HEK293 (cell line): ENCODE data around the gene BOD1.
A peak's percentile ranks its signal among the peaks of the same experiment; 100 is the strongest.

Experiments used
- CTCF ChIA-PET: fragments of 350-600 bp; formaldehyde crosslinking; extraction: SDS; loops from one replicate; lab custom pipeline; 2021; ENCODE audit warnings: antibody characterized with exemption; lab: Yijun Ruan, JAX
- POLR2A ChIA-PET: fragments of 300-600 bp; formaldehyde crosslinking; extraction: SDS; loops from one replicate; lab custom pipeline; 2020; ENCODE audit warnings: antibody characterized with exemption, inconsistent platforms; lab: Yijun Ruan, JAX
- H3K27ac ChIP-seq: fragments of 200-500 bp; sonication (Bioruptor generic); 2 replicates; pipeline ENCODE4 v1.5.1; 2014; ENCODE audit warnings: low read depth, low read length, control low read depth, inconsistent platforms; ENCODE audit errors: extremely low read depth
- H3K36me3 ChIP-seq, 2 experiments: fragments of 200-500 bp in 1 of 2; sonication (Bioruptor generic) in 1 of 2; 1 replicate in 1 of 2; 2 replicates in 1 of 2; pipeline ENCODE4 v1.5.1; 2014 to 2017; ENCODE audit warnings: inconsistent platforms in 2 of 2, low read length in 2 of 2; ENCODE audit not compliant: control insufficient read depth in 2 of 2, insufficient read depth in 1 of 2
- H3K4me1 ChIP-seq: fragments of 200-500 bp; sonication (Bioruptor generic); 2 replicates; pipeline ENCODE4 v1.5.1; 2014; ENCODE audit warnings: mild to moderate bottlenecking, low read length, inconsistent platforms; ENCODE audit not compliant: control insufficient read depth, insufficient read depth
- H3K4me3 ChIP-seq: 2 replicates; pipeline ENCODE4 v1.5.1; 2011; ENCODE audit warnings: low read depth, mild to moderate bottlenecking, control low read depth, low read length, moderate library complexity
- H3K9me3 ChIP-seq: fragments of 200-500 bp; sonication (Bioruptor generic); 2 replicates; pipeline ENCODE4 v1.5.1; 2014; ENCODE audit warnings: low read depth, low read length, inconsistent platforms; ENCODE audit not compliant: control insufficient read depth, insufficient read depth
- GLIS1 ChIP-seq: fragments of 450-650 bp; formaldehyde crosslinking; IDR thresholded peaks from 2 replicates; pipeline ENCODE4 v1.5.1; 2016; ENCODE audit warnings: missing biosample characterization, missing genetic modification characterization
- HOXD13 ChIP-seq: sonication (generic); formaldehyde crosslinking; IDR thresholded peaks from 2 replicates; pipeline ENCODE4 v1.8.0; 2022; ENCODE audit warnings: missing genetic modification reagents, borderline replicate concordance
- KLF16 ChIP-seq: fragments of 450-650 bp; formaldehyde crosslinking; IDR thresholded peaks from 2 replicates; pipeline ENCODE4 v1.5.1; 2017; ENCODE audit warnings: missing biosample characterization, missing genetic modification characterization
- MEIS1 ChIP-seq: sonication (generic); formaldehyde crosslinking; IDR thresholded peaks from 2 replicates; pipeline ENCODE4 v1.8.1; 2022; ENCODE audit warnings: missing genetic modification reagents, mild to moderate bottlenecking, borderline replicate concordance
- OVOL3 ChIP-seq: fragments of 450-650 bp; formaldehyde crosslinking; IDR thresholded peaks from 2 replicates; pipeline ENCODE4 v1.5.1; 2016; ENCODE audit warnings: missing biosample characterization, missing genetic modification characterization
- SP2 ChIP-seq: fragments of 450-650 bp; formaldehyde crosslinking; IDR thresholded peaks from 2 replicates; pipeline ENCODE4 v1.5.1; 2016; ENCODE audit warnings: missing biosample characterization, missing genetic modification characterization
- WT1 ChIP-seq: fragments of 450-650 bp; formaldehyde crosslinking; IDR thresholded peaks from 2 replicates; pipeline ENCODE4 v1.5.1; 2016; ENCODE audit warnings: missing biosample characterization, missing genetic modification characterization
- ZBTB17 ChIP-seq: fragments of 450-650 bp; formaldehyde crosslinking; IDR thresholded peaks from 2 replicates; pipeline ENCODE4 v1.5.1; 2016; ENCODE audit warnings: missing biosample characterization, missing genetic modification characterization
- ZBTB8A ChIP-seq: fragments of 450-650 bp; formaldehyde crosslinking; IDR thresholded peaks from 2 replicates; pipeline ENCODE4 v1.5.1; 2016; ENCODE audit warnings: missing biosample characterization, missing genetic modification characterization
- ZFP69B ChIP-seq: fragments of 450-650 bp; formaldehyde crosslinking; IDR thresholded peaks from 2 replicates; pipeline ENCODE4 v1.5.1; 2016; ENCODE audit warnings: missing biosample characterization, missing genetic modification characterization
- ZNF10 ChIP-seq: fragments of 450-650 bp; formaldehyde crosslinking; IDR thresholded peaks from 2 replicates; pipeline ENCODE4 v1.5.1; 2017; ENCODE audit warnings: missing biosample characterization, missing genetic modification characterization
- ZNF155 ChIP-seq: fragments of 450-650 bp; formaldehyde crosslinking; IDR thresholded peaks from 2 replicates; pipeline ENCODE4 v1.5.1; 2016; ENCODE audit warnings: missing biosample characterization, missing genetic modification characterization
- ZNF223 ChIP-seq: fragments of 450-650 bp; formaldehyde crosslinking; IDR thresholded peaks from 2 replicates; pipeline ENCODE4 v1.5.1; 2016; ENCODE audit warnings: missing biosample characterization, missing genetic modification characterization
- ZNF302 ChIP-seq: fragments of 450-650 bp; formaldehyde crosslinking; IDR thresholded peaks from 2 replicates; pipeline ENCODE4 v1.5.1; 2016; ENCODE audit warnings: missing biosample characterization, missing genetic modification characterization, low read depth
- ZNF311 ChIP-seq: fragments of 450-650 bp; formaldehyde crosslinking; IDR thresholded peaks from 2 replicates; pipeline ENCODE4 v1.5.1; 2017; ENCODE audit warnings: missing biosample characterization, missing genetic modification characterization, borderline replicate concordance
- ZNF354C ChIP-seq: fragments of 450-650 bp; formaldehyde crosslinking; IDR thresholded peaks from 2 replicates; pipeline ENCODE4 v1.5.1; 2016; ENCODE audit warnings: missing biosample characterization, missing genetic modification characterization, low read depth, borderline replicate concordance
- ZNF394 ChIP-seq: fragments of 450-650 bp; formaldehyde crosslinking; IDR thresholded peaks from 2 replicates; pipeline ENCODE4 v1.5.1; 2016; ENCODE audit warnings: missing biosample characterization, missing genetic modification characterization, mild to moderate bottlenecking, moderate library complexity, borderline replicate concordance
- ZNF416 ChIP-seq: fragments of 450-650 bp; formaldehyde crosslinking; IDR thresholded peaks from 2 replicates; pipeline ENCODE4 v1.5.1; 2016; ENCODE audit warnings: missing biosample characterization, missing genetic modification characterization
- ZNF530 ChIP-seq: fragments of 450-650 bp; formaldehyde crosslinking; IDR thresholded peaks from 2 replicates; pipeline ENCODE4 v1.5.1; 2016; ENCODE audit warnings: low read depth, missing biosample characterization, missing genetic modification characterization
- ZNF555 ChIP-seq: fragments of 450-650 bp; formaldehyde crosslinking; conservative IDR thresholded peaks from 2 replicates; pipeline ENCODE4 v1.5.1; 2017; ENCODE audit warnings: missing biosample characterization, mild to moderate bottlenecking, missing genetic modification characterization, inconsistent platforms
- ZNF560 ChIP-seq: fragments of 450-650 bp; formaldehyde crosslinking; IDR thresholded peaks from 2 replicates; pipeline ENCODE4 v1.5.1; 2017; ENCODE audit warnings: missing biosample characterization, missing genetic modification characterization, borderline replicate concordance
- ZNF585B ChIP-seq: fragments of 450-650 bp; formaldehyde crosslinking; IDR thresholded peaks from 2 replicates; pipeline ENCODE4 v1.5.1; 2016; ENCODE audit warnings: missing biosample characterization, missing genetic modification characterization
- ZNF629 ChIP-seq: fragments of 450-650 bp; formaldehyde crosslinking; IDR thresholded peaks from 2 replicates; pipeline ENCODE4 v1.5.1; 2017; ENCODE audit warnings: missing biosample characterization, missing genetic modification characterization
- ZNF768 ChIP-seq: fragments of 450-650 bp; formaldehyde crosslinking; IDR thresholded peaks from 2 replicates; pipeline ENCODE4 v1.5.1; 2018; ENCODE audit warnings: missing biosample characterization, mild to moderate bottlenecking, missing genetic modification characterization
- ZNF837 ChIP-seq: fragments of 450-650 bp; formaldehyde crosslinking; IDR thresholded peaks from 2 replicates; pipeline ENCODE4 v1.5.1; 2016; ENCODE audit warnings: missing biosample characterization, missing genetic modification characterization
- ZNF843 ChIP-seq: fragments of 450-650 bp; formaldehyde crosslinking; IDR thresholded peaks from 2 replicates; pipeline ENCODE4 v1.5.1; 2016; ENCODE audit warnings: missing biosample characterization, missing genetic modification characterization
- ZSCAN23 ChIP-seq: fragments of 450-650 bp; formaldehyde crosslinking; IDR thresholded peaks from 2 replicates; pipeline ENCODE4 v1.5.1; 2016; ENCODE audit warnings: missing biosample characterization, missing genetic modification characterization
- TF ChIP-seq, protein P1 (sequence below): fragments of 450-650 bp; formaldehyde crosslinking; IDR thresholded peaks from 2 replicates; pipeline ENCODE4 v1.5.1; 2016; ENCODE audit warnings: missing biosample characterization, missing genetic modification characterization, borderline replicate concordance
- TF ChIP-seq, protein P2 (sequence below): fragments of 450-650 bp; formaldehyde crosslinking; IDR thresholded peaks from 2 replicates; pipeline ENCODE4 v1.5.1; 2016; ENCODE audit warnings: missing biosample characterization, missing genetic modification characterization, low read depth
- TF ChIP-seq, protein P3 (sequence below): fragments of 450-650 bp; formaldehyde crosslinking; IDR thresholded peaks from 2 replicates; pipeline ENCODE4 v1.5.1; 2016; ENCODE audit warnings: missing biosample characterization, missing genetic modification characterization

BOD1 gene

DNA sequence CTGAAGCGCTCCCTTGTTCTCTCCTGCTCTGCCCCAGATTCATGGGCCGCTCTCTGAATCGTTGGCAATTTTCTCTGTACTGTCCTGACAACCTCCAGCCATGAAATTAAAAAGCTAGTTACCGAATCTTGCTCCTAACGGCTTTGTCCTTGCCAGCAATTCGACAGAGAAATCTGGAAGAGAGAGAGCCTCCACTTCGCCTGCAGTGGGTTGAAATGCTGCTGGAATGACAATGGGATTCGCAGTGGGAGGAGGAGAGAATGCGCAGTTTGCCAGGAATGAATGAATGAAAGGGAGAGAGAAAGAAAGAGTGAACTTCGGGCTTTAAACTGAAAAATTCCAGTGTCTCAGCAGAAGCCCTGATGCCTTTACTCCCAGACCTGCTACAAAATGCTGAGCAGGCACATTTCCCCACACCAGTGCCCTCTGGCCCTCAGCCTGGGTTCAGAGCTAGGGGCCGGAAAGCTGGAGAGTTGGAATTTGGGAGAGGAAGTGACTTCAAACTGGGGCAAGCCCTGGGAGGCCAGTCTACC, 11.5 kb upstream of the BOD1 start:
- CTCF ChIA-PET, result interaction anchor here (0.5 to 4.3 kb wide), 5 partner anchors 11 to 345 kb away, joined by 4 to 19 read pairs (median 4); partner anchors contain the start of gene BOD1
- TF ChIP-seq KLF16, result no peak
- TF ChIP-seq WT1 (tag by site-specific recombination), result no peak
- TF ChIP-seq ZNF354C (tag by site-specific recombination), result no peak
- no peak for TF ChIP-seq ZNF585B (tag by site-specific recombination)
- no peak for TF ChIP-seq ZNF843 (tag by site-specific recombination)
- no peak for TF ChIP-seq ZBTB17 (tag by site-specific recombination)
- no peak for TF ChIP-seq SP2
- TF ChIP-seq HOXD13 (CRISPR knock-in tag), result no peak
- TF ChIP-seq ZFP69B (tag by site-specific recombination), result no peak
- no peak for TF ChIP-seq MEIS1 (CRISPR knock-in tag)
- TF ChIP-seq OVOL3 (tag by site-specific recombination), result no peak
- no peak for TF ChIP-seq ZNF223
- TF ChIP-seq, protein P1, sequence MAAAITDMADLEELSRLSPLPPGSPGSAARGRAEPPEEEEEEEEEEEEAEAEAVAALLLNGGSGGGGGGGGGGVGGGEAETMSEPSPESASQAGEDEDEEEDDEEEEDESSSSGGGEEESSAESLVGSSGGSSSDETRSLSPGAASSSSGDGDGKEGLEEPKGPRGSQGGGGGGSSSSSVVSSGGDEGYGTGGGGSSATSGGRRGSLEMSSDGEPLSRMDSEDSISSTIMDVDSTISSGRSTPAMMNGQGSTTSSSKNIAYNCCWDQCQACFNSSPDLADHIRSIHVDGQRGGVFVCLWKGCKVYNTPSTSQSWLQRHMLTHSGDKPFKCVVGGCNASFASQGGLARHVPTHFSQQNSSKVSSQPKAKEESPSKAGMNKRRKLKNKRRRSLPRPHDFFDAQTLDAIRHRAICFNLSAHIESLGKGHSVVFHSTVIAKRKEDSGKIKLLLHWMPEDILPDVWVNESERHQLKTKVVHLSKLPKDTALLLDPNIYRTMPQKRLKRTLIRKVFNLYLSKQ (tag by site-specific recombination), result no peak
- TF ChIP-seq GLIS1 (tag by site-specific recombination), result no peak
- TF ChIP-seq, protein P2, sequence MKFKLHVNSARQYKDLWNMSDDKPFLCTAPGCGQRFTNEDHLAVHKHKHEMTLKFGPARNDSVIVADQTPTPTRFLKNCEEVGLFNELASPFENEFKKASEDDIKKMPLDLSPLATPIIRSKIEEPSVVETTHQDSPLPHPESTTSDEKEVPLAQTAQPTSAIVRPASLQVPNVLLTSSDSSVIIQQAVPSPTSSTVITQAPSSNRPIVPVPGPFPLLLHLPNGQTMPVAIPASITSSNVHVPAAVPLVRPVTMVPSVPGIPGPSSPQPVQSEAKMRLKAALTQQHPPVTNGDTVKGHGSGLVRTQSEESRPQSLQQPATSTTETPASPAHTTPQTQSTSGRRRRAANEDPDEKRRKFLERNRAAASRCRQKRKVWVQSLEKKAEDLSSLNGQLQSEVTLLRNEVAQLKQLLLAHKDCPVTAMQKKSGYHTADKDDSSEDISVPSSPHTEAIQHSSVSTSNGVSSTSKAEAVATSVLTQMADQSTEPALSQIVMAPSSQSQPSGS (tag by site-specific recombination), result no peak
- TF ChIP-seq, protein P3, sequence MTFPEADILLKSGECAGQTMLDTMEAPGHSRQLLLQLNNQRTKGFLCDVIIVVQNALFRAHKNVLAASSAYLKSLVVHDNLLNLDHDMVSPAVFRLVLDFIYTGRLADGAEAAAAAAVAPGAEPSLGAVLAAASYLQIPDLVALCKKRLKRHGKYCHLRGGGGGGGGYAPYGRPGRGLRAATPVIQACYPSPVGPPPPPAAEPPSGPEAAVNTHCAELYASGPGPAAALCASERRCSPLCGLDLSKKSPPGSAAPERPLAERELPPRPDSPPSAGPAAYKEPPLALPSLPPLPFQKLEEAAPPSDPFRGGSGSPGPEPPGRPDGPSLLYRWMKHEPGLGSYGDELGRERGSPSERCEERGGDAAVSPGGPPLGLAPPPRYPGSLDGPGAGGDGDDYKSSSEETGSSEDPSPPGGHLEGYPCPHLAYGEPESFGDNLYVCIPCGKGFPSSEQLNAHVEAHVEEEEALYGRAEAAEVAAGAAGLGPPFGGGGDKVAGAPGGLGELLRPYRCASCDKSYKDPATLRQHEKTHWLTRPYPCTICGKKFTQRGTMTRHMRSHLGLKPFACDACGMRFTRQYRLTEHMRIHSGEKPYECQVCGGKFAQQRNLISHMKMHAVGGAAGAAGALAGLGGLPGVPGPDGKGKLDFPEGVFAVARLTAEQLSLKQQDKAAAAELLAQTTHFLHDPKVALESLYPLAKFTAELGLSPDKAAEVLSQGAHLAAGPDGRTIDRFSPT (tag by site-specific recombination), result no peak
- TF ChIP-seq ZNF302 (tag by site-specific recombination), result no peak
- H3K36me3 ChIP-seq, result no peaks in the 10 kb centered on the region
- no peaks in the 10 kb centered on the region for H3K9me3 ChIP-seq
- no peak overlapping the region for H3K4me3 ChIP-seq
- H3K4me1 ChIP-seq, result no peaks in the 10 kb centered on the region
- no peak overlapping the region for H3K27ac ChIP-seq
- POLR2A ChIA-PET, result no interaction called here

DNA sequence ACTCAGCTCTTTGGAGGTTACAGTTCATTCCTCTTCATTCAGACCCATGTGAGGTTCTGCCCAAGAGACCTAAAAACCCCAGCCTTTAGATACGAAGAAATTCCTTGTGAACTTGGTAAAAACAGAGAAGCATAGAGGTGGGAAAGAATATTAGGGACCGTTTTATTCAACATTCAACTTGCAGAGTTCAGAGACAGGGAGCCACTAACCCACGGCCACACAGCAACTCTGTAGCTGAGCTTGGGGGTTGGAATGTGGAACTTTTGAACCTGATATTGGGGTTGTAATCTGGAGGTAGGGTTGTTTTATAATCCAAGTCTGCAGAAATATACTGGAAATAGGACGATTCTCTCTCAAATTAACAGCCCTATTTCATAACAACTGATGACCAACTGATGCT, 10.8 kb upstream of the BOD1 start:
- ChIA-PET POLR2A (no interaction called here), CTCF (interaction anchor here (1.0 to 4.3 kb wide), 4 partner anchors 11 to 346 kb away, joined by 4 to 19 read pairs (median 13); partner anchors contain the start of gene BOD1)
- Histone ChIP-seq H3K4me3 (no peak overlapping the region), H3K9me3 (no peaks in the 10 kb centered on the region), H3K4me1 (no peaks in the 10 kb centered on the region), H3K27ac (no peak overlapping the region)
- TF ChIP-seq ZNF768, result 0 out of 2 replicates have a peak, but pooled peaks have one; percentile 22
- no peak for TF ChIP-seq ZNF354C (tag by site-specific recombination)
- TF ChIP-seq, all 188 proteins: peak for 1
- H3K36me3 ChIP-seq, result no peaks in the 10 kb centered on the region

DNA sequence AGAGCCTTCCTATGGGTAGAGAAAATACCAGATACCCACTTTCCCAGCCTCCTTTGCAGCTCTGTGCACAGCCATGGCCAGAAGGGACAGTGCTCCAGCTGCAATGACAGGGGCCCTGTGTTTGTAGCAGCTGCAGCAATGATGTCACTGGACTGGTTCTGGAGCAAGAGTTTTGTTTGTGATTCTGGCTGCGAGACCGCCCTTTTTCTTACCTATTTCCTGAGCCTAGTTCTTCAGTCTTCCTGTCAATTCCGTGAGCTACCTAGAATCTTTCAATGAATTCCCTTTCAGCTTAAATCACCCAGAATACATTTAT, 10.0 kb upstream of the BOD1 start:
- ChIA-PET CTCF (interaction anchor here (1.5 to 4.3 kb wide), 2 partner anchors 299 to 347 kb away, joined by 7 to 19 read pairs; no protein-coding TSS in a partner anchor), POLR2A (no interaction called here)
- H3K36me3 ChIP-seq, result no peaks in the 10 kb centered on the region
- H3K27ac ChIP-seq, result no peak overlapping the region
- no peaks in the 10 kb centered on the region for H3K9me3 ChIP-seq
- no peaks in the 10 kb centered on the region for H3K4me1 ChIP-seq
- no peak overlapping the region for H3K4me3 ChIP-seq
- TF ChIP-seq ZNF394 (tag by site-specific recombination) (no peak), ZNF837 (tag by site-specific recombination) (no peak), ZNF10 (tag by site-specific recombination) (no peak), ZNF155 (tag by site-specific recombination) (no peak), ZNF560 (tag by site-specific recombination) (no peak), ZSCAN23 (no peak), ZNF311 (tag by site-specific recombination) (no peak), ZNF629 (tag by site-specific recombination) (no peak), ZNF555 (tag by site-specific recombination) (no peak), ZBTB8A (tag by site-specific recombination) (no peak), ZNF416 (tag by site-specific recombination) (no peak), ZNF530 (no peak)
